H1 (cell line): Measurements from ENCODE around the gene SUV39H2. TPM values are rescaled to one million over a fixed set of nuclear protein-coding genes. Genes with fewer than 3 reads are reported as not detected.

Source experiments
- E2F6 ChIP-seq: IDR thresholded peaks from 2 replicates; pipeline ENCODE4 v1.6.1; 2012; ENCODE audit warnings: inconsistent platforms
- SAP30 ChIP-seq: fragments of 300-600 bp; sonication (generic); IDR thresholded peaks from 2 replicates; pipeline ENCODE4 v1.7.1; 2012; ENCODE audit warnings: low read length, moderate library complexity, mild to moderate bottlenecking, inconsistent platforms; ENCODE audit not compliant: insufficient read depth, insufficient replicate concordance
- SUZ12 ChIP-seq: fragments of 200-600 bp; sonication (generic); IDR thresholded peaks from 2 replicates; pipeline ENCODE4 v1.6.1; 2012; ENCODE audit warnings: mild to moderate bottlenecking, inconsistent platforms, low read length, moderate library complexity, mixed read lengths
- polyA plus RNA-seq, 7 experiments: library from polyadenylated mRNA; depleted of rRNA in 3 of 7; stranded (reverse) in 5 of 7; unstranded in 2 of 7; fragments of >200 nt in 5 of 7; fragments of 200-250 nt in 2 of 7; gene quantifications; 1 replicate in 5 of 7; 2 replicates in 1 of 7; 4 replicates in 1 of 7; pipeline versions ENCODE4 v1.2.1 to v1.2.3, GENCODE V29; 2011 to 2013; ENCODE audit warnings: missing spikeins in 2 of 7, mixed read lengths in 2 of 7
- total RNA-seq: library from RNA; stranded (reverse); fragmentation: NEBNext Ultra II Directional; extraction: Animal tissue kit (Norgen Biotek cat#: 25700); gene quantifications from 2 replicates; pipeline ENCODE4 v1.2.1, GENCODE V29; 2021
- TF ChIP-seq, protein P1 (sequence below), 3 experiments: IDR thresholded peaks; 1 replicate in 2 of 3; 2 replicates in 1 of 3; pipeline versions ENCODE4 v1.5.1 to v1.6.1; 2011; ENCODE audit warnings: low read length in 3 of 3, mild to moderate bottlenecking in 3 of 3, inconsistent platforms in 2 of 3, low read depth in 1 of 3, moderate library complexity in 1 of 3; ENCODE audit not compliant: insufficient read depth in 1 of 3; ENCODE audit errors: control extremely low read depth in 1 of 3

The SUV39H2 gene
- total and polyA plus RNA-seq, 2 of the 8 experiments (the other 6 are each of a cell fraction or from before 2014, with no cell fraction given) = 19.4 to 62.3 TPM

DNA sequence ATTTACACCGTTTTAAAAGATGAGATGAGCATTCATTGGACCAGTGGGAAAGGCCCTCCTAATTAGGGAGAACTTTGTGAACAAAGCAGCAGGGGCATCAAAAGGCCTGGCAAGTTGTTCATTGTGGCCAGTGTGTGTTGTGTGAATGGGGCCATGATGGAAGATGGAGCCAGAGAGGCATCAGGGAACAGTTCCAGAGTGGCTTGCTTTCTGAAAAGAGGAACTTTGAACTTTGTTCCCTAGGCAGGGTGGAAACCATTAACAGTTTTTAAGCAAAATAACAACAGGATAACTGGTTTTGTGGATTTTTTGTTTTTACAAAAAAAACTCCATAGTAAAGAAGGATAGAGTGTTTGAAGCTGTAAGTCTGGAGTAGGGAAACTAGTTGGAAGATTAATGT lies 12.5 kb downstream of the SUV39H2 start (continued):
- no peak for TF ChIP-seq E2F6
- TF ChIP-seq SAP30 = no peak
- no peak for TF ChIP-seq SUZ12
- TF ChIP-seq, protein P1, sequence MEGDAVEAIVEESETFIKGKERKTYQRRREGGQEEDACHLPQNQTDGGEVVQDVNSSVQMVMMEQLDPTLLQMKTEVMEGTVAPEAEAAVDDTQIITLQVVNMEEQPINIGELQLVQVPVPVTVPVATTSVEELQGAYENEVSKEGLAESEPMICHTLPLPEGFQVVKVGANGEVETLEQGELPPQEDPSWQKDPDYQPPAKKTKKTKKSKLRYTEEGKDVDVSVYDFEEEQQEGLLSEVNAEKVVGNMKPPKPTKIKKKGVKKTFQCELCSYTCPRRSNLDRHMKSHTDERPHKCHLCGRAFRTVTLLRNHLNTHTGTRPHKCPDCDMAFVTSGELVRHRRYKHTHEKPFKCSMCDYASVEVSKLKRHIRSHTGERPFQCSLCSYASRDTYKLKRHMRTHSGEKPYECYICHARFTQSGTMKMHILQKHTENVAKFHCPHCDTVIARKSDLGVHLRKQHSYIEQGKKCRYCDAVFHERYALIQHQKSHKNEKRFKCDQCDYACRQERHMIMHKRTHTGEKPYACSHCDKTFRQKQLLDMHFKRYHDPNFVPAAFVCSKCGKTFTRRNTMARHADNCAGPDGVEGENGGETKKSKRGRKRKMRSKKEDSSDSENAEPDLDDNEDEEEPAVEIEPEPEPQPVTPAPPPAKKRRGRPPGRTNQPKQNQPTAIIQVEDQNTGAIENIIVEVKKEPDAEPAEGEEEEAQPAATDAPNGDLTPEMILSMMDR (IDR thresholded peaks at IDR 0.05; ENCODE audit: control extremely low read depth in 1 of 3, insufficient read depth in 1 of 3, low read depth in 1 of 3, low read length in 3 of 3) = no peak
- TF ChIP-seq, all 59 proteins: peak for 0
